AG09309 (cell line): ENCODE data around the gene SERPINB10.

Source experiments
- DNase-seq: peaks from one replicate; pipeline ENCODE4 v3.0.0-alpha.2; 2010; ENCODE audit warnings: low read depth
- H3K4me3 ChIP-seq: 2 replicates; pipeline ENCODE4 v1.5.1; 2011; ENCODE audit warnings: mild to moderate bottlenecking, low read depth, low read length, moderate library complexity; ENCODE audit not compliant: control insufficient read depth
- CTCF ChIP-seq: IDR thresholded peaks from 2 replicates; pipeline ENCODE4 v1.5.1; 2011; ENCODE audit warnings: mild to moderate bottlenecking, low read depth, low read length, inconsistent platforms; ENCODE audit not compliant: insufficient read depth, control insufficient read depth; ENCODE audit errors: missing control alignments

The SERPINB10 gene

GRCh38 chr18:63869374-63869773 is 38.4 kb upstream of the SERPINB10 start:
- TF ChIP-seq CTCF: no peak
- DNase-seq: no peak
- H3K4me3 ChIP-seq: no peak overlapping the region

- H3K4me3 ChIP-seq: no peak overlapping the region
- no peak for TF ChIP-seq CTCF
- DNase-seq: no peak
Measured at GRCh38 chr18:63869851-63870250, 37.9 kb upstream of the SERPINB10 start.

GRCh38 chr18:63871836-63872235 is 35.9 kb upstream of the SERPINB10 start:
- TF ChIP-seq CTCF: no peak
- no peak for DNase-seq
- no peak overlapping the region for H3K4me3 ChIP-seq

- DNase-seq: no peak
- no peak for TF ChIP-seq CTCF
- H3K4me3 ChIP-seq: no peak overlapping the region
Measured at GRCh38 chr18:63872586-63872985, 35.2 kb upstream of the SERPINB10 start.

GRCh38 chr18:63878343-63878742 is 29.4 kb upstream of the SERPINB10 start:
- no peak overlapping the region for H3K4me3 ChIP-seq
- no peak for DNase-seq
- no peak for TF ChIP-seq CTCF

- DNase-seq: no peak
- no peak overlapping the region for H3K4me3 ChIP-seq
- no peak for TF ChIP-seq CTCF
Measured at GRCh38 chr18:63878925-63879324, 28.8 kb upstream of the SERPINB10 start.

- no peak for TF ChIP-seq CTCF
- H3K4me3 ChIP-seq: no peak overlapping the region
- no peak for DNase-seq
Measured at GRCh38 chr18:63879709-63880108, 28.0 kb upstream of the SERPINB10 start.
